Gastrocnemius medialis (tissue), 4 donors: ENCODE results near the gene PLA2G4A. TPM values are rescaled to one million over a fixed set of nuclear protein-coding genes. Genes with fewer than 3 reads are reported as not detected.

Experiments used
- ATAC-seq, 2 donors: fragments of 150-250 bp; one replicate each; pipeline ENCODE4 v1.9.1; 2016
- DNase-seq, 2 donors: peaks; one replicate each; pipeline ENCODE4 v3.0.0-alpha.2; 2019
- H3K27ac ChIP-seq, 4 donors: fragments of 200-600 bp; sonication (generic); 1 replicate in 1 of 4; 2 replicates in 3 of 4; pipeline ENCODE4 v1.5.1; 2016 to 2018; ENCODE audit warnings: mild to moderate bottlenecking in 2 of 4, moderate library complexity in 1 of 4
- H3K27me3 ChIP-seq, 3 donors: fragments of 200-600 bp; sonication (generic) in 2 of 3; 1 replicate in 1 of 3; 2 replicates in 2 of 3; pipeline versions ENCODE4 v1.5.1 to v1.6.0; 2016 to 2019; ENCODE audit warnings: mild to moderate bottlenecking in 1 of 3, moderate library complexity in 1 of 3
- H3K36me3 ChIP-seq, 2 donors: fragments of 200-600 bp; sonication (generic) in 1 of 2; one replicate each; pipeline ENCODE4 v1.5.1; 2017 to 2018
- H3K4me1 ChIP-seq, 2 donors: fragments of 200-600 bp; sonication (generic) in 1 of 2; one replicate each; pipeline ENCODE4 v1.5.1; 2016 to 2017; ENCODE audit warnings: mild to moderate bottlenecking in 2 of 2
- H3K4me3 ChIP-seq, 4 donors: fragments of 200-600 bp; sonication (generic) in 3 of 4; 1 replicate in 1 of 4; 2 replicates in 3 of 4; pipeline ENCODE4 v1.5.1; 2016 to 2019; ENCODE audit warnings: mild to moderate bottlenecking in 2 of 4
- H3K9me3 ChIP-seq, 3 donors: fragments of 200-600 bp; sonication (generic) in 2 of 3; 1 replicate in 1 of 3; 2 replicates in 2 of 3; pipeline ENCODE4 v1.5.1; 2016 to 2019
- CTCF ChIP-seq, 5 experiments: fragments of 450-650 bp in 3 of 5; fragments of 200-600 bp in 2 of 5; sonication (generic) in 2 of 5; IDR thresholded peaks in 4 of 5; conservative IDR thresholded peaks in 1 of 5; 1 replicate in 4 of 5; 2 replicates in 1 of 5; pipeline ENCODE4 v1.5.1; 2016 to 2019; ENCODE audit warnings: antibody characterized with exemption in 5 of 5, mild to moderate bottlenecking in 3 of 5, moderate library complexity in 3 of 5
- POLR2A ChIP-seq, 2 donors: fragments of 450-650 bp; IDR thresholded peaks; one replicate each; pipeline ENCODE4 v1.6.1; 2017; ENCODE audit warnings: antibody characterized with exemption in 2 of 2, mild to moderate bottlenecking in 2 of 2, moderate library complexity in 2 of 2
- in situ Hi-C, 4 donors: fragments of 200-750 bp; cut with MboI; loops; one replicate each; pipeline versions ENCODE4 v1.15.0 to v1.8.0; 2017; ENCODE audit warnings: low sequenced_read_pairs in 4 of 4
- intact Hi-C: fragments of 100-400 bp; cut with DNase I; formaldehyde crosslinking; loops from one replicate; pipeline ENCODE4 v1.15.1; 2023; ENCODE audit warnings: low total_unique reads
- total RNA-seq, 4 donors: library from RNA; depleted of rRNA; stranded (reverse); fragments of >200 nt; gene quantifications; one replicate each; pipeline versions ENCODE4 v1.1.0 to v1.2.3, GENCODE V29; 2016

The PLA2G4A gene
- total RNA-seq, 4 donors from 2014 or later = 0.44 to 0.95 (median 0.75) TPM

GRCh38 chr1:186888367-186888766, 59.6 kb downstream of the PLA2G4A start:
- Histone ChIP-seq H3K36me3 (no peaks in the 10 kb centered on the region), H3K27ac (no peak overlapping the region), H3K27me3 (no peaks in the 10 kb centered on the region), H3K4me1 (no peaks in the 10 kb centered on the region), H3K9me3 (no peaks in the 10 kb centered on the region), H3K4me3 (no peak overlapping the region)
- DNase-seq (no peak), ATAC-seq (no peak)
- TF ChIP-seq CTCF (IDR thresholded peaks at IDR 0.05 in 4 of 5, conservative IDR thresholded peaks at IDR 0.05 in 1 of 5) (no peak), POLR2A (IDR thresholded peaks at IDR 0.05) (no peak)
- in situ Hi-C loops = no loop called here
- intact Hi-C loops = no loop called here

GRCh38 chr1:186892936-186893335, 64.2 kb downstream of the PLA2G4A start:
- no peaks in the 10 kb centered on the region for H3K9me3 ChIP-seq
- ATAC-seq (no peak), DNase-seq (no peak)
- no peaks in the 10 kb centered on the region for H3K36me3 ChIP-seq
- no peaks in the 10 kb centered on the region for H3K4me1 ChIP-seq
- intact Hi-C loops (no loop called here), in situ Hi-C loops (no loop called here)
- no peak overlapping the region for H3K4me3 ChIP-seq
- H3K27me3 ChIP-seq = no peaks in the 10 kb centered on the region
- no peak overlapping the region for H3K27ac ChIP-seq
- TF ChIP-seq POLR2A (IDR thresholded peaks at IDR 0.05) = no peak

GRCh38 chr1:186894415-186894814, 65.7 kb downstream of the PLA2G4A start:
- Histone ChIP-seq H3K27me3 (no peaks in the 10 kb centered on the region), H3K9me3 (no peaks in the 10 kb centered on the region), H3K4me3 (no peak overlapping the region), H3K36me3 (no peaks in the 10 kb centered on the region), H3K4me1 (no peaks in the 10 kb centered on the region), H3K27ac (no peak overlapping the region)
- in situ Hi-C loops = no loop called here
- TF ChIP-seq POLR2A (IDR thresholded peaks at IDR 0.05) (no peak), CTCF (IDR thresholded peaks at IDR 0.05 in 4 of 5, conservative IDR thresholded peaks at IDR 0.05 in 1 of 5) (no peak)
- ATAC-seq (peak; percentile 60 to 73), DNase-seq (no peak)
- intact Hi-C loops = no loop called here

- ATAC-seq (no peak), DNase-seq (no peak)
These were observed 67.5 kb downstream of the PLA2G4A start for GRCh38 chr1:186896211-186896610.

GRCh38 chr1:186897008-186897407, 68.3 kb downstream of the PLA2G4A start:
- H3K4me1 ChIP-seq = no peaks in the 10 kb centered on the region
- H3K27me3 ChIP-seq = no peaks in the 10 kb centered on the region
- peak overlapping the region in 1 of 4 donors; percentile 49 for H3K27ac ChIP-seq
- H3K9me3 ChIP-seq = no peaks in the 10 kb centered on the region
- no peak overlapping the region for H3K4me3 ChIP-seq
- ATAC-seq = peak in 1 of 2 donors; percentile 19
- in situ Hi-C loops (no loop called here), intact Hi-C loops (no loop called here)
- TF ChIP-seq POLR2A (IDR thresholded peaks at IDR 0.05) (no peak), CTCF (IDR thresholded peaks at IDR 0.05 in 4 of 5, conservative IDR thresholded peaks at IDR 0.05 in 1 of 5) (no peak)
- no peaks in the 10 kb centered on the region for H3K36me3 ChIP-seq
- DNase-seq = no peak

More at GRCh38 chr1:186896211-186896610, 67.5 kb downstream of the PLA2G4A start:
- intact Hi-C loops = no loop called here
- H3K4me1 ChIP-seq = no peaks in the 10 kb centered on the region
- in situ Hi-C loops = no loop called here
- H3K9me3 ChIP-seq = no peaks in the 10 kb centered on the region
- TF ChIP-seq POLR2A (IDR thresholded peaks at IDR 0.05) (no peak), CTCF (IDR thresholded peaks at IDR 0.05 in 4 of 5, conservative IDR thresholded peaks at IDR 0.05 in 1 of 5) (no peak)
- no peaks in the 10 kb centered on the region for H3K36me3 ChIP-seq
- H3K4me3 ChIP-seq = no peak overlapping the region
- H3K27me3 ChIP-seq = no peaks in the 10 kb centered on the region
- no peak overlapping the region for H3K27ac ChIP-seq
